ENCODE data around the gene A2M.

A2M gene

GRCh38 chr12:9107542-9107873 lies 8.2 kb downstream of the A2M start:
- H3K4me3 ChIP-seq (ENCODE audit: control insufficient read depth, low read depth, low read length): no peak overlapping the region
- no peak for TF ChIP-seq CTCF (conservative IDR thresholded peaks at IDR 0.05; ENCODE audit: control insufficient read depth, insufficient read depth, low read depth, low read length)

GRCh38 chr12:9106610-9107541 lies 8.8 kb downstream of the A2M start:
- TF ChIP-seq CTCF (conservative IDR thresholded peaks at IDR 0.05; ENCODE audit: control insufficient read depth, insufficient read depth, low read depth, low read length): no peak
- no peak overlapping the region for H3K4me3 ChIP-seq (ENCODE audit: control insufficient read depth, low read depth, low read length)
- DNase-seq (ENCODE audit: low read depth): no peak

More at GRCh38 chr12:9107542-9107873, 8.2 kb downstream of the A2M start:
- no peak for DNase-seq (ENCODE audit: low read depth)

- H3K4me3 ChIP-seq (ENCODE audit: control insufficient read depth, low read depth, low read length): no peak overlapping the region
- TF ChIP-seq CTCF (conservative IDR thresholded peaks at IDR 0.05; ENCODE audit: control insufficient read depth, insufficient read depth, low read depth, low read length): no peak
- no peak for DNase-seq (ENCODE audit: low read depth)
These were observed 9.7 kb downstream of the A2M start for GRCh38 chr12:9106067-9106466.

GRCh38 chr12:9104767-9105423 lies 10.8 kb downstream of the A2M start:
- no peak overlapping the region for H3K4me3 ChIP-seq (ENCODE audit: control insufficient read depth, low read depth, low read length)
- no peak for DNase-seq (ENCODE audit: low read depth)
- no peak for TF ChIP-seq CTCF (conservative IDR thresholded peaks at IDR 0.05; ENCODE audit: control insufficient read depth, insufficient read depth, low read depth, low read length)

GRCh38 chr12:9104087-9104486 lies 11.6 kb downstream of the A2M start:
- no peak for TF ChIP-seq CTCF (conservative IDR thresholded peaks at IDR 0.05; ENCODE audit: control insufficient read depth, insufficient read depth, low read depth, low read length)
- no peak overlapping the region for H3K4me3 ChIP-seq (ENCODE audit: control insufficient read depth, low read depth, low read length)
- DNase-seq (ENCODE audit: low read depth): no peak

GRCh38 chr12:9103050-9103849 lies 12.5 kb downstream of the A2M start:
- DNase-seq (ENCODE audit: low read depth): no peak
- no peak for TF ChIP-seq CTCF (conservative IDR thresholded peaks at IDR 0.05; ENCODE audit: control insufficient read depth, insufficient read depth, low read depth, low read length)
- no peak overlapping the region for H3K4me3 ChIP-seq (ENCODE audit: control insufficient read depth, low read depth, low read length)
